Esophagus muscularis mucosa (tissue), 3 donors: ENCODE measurements around the gene PCDHB6.

Source experiments
- EP300 ChIP-seq: sonication (generic); formaldehyde crosslinking; IDR thresholded peaks from one replicate; pipeline ENCODE4 v1.6.1; 2017; ENCODE audit warnings: antibody characterized with exemption
- POLR2AphosphoS5 ChIP-seq, 2 donors: sonication (generic); formaldehyde crosslinking; IDR thresholded peaks; one replicate each; pipeline ENCODE4 v1.6.1; 2017; ENCODE audit warnings: antibody characterized with exemption in 2 of 2

- TF ChIP-seq POLR2AphosphoS5 (IDR thresholded peaks at IDR 0.05) (no peak), EP300 (no peak)
These were observed 28.3 kb upstream of the PCDHB6 start, which contains the start of gene PCDHB4 for GRCh38 chr5:141121563-141121962.
